Measurements from ENCODE around the gene CDCA3.

CDCA3 gene

DNA sequence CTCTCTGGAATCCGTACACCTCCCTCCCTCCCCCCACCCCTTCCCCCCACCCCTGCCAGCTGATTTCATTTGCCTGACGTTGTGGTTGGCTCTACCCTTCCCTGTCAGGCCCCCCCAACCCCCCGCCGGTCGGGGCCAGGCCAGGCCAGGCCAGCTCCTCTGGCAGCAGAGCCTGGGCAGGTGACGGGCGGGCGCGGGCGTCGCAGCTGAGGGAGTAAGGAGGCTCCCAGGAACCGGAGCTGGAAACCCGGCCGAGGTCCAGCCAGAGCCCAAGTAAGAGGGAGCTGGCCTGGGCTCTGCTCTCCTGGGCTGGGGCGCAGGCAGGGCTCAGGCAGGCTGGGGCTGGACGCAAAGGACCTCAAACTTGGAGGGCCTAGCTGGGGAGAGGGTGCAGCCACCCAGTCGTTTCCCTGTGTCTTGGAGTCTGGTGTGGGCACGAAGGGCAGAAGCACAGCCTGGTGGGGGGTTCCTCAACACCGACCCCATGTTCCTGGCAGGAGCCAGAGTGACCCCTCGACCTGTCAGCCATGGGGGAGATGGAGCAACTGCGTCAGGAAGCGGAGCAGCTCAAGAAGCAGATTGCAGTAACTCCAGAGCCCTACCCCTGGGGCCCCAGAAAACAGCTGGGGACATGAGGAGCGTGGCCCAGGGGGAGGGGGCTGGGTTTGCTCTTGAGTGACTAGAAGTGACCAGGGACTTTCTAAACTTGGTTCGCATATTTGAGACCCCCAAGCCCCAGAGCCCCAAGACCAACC is 10.1 kb downstream of the CDCA3 start, which contains the start of gene GNB3:
Gene GNB3 (plus strand): TSS at position 165 of the 755 bp plus-strand sequence. CDS start 363 bp downstream, at position 528.
- TF ChIP-seq, protein P1, sequence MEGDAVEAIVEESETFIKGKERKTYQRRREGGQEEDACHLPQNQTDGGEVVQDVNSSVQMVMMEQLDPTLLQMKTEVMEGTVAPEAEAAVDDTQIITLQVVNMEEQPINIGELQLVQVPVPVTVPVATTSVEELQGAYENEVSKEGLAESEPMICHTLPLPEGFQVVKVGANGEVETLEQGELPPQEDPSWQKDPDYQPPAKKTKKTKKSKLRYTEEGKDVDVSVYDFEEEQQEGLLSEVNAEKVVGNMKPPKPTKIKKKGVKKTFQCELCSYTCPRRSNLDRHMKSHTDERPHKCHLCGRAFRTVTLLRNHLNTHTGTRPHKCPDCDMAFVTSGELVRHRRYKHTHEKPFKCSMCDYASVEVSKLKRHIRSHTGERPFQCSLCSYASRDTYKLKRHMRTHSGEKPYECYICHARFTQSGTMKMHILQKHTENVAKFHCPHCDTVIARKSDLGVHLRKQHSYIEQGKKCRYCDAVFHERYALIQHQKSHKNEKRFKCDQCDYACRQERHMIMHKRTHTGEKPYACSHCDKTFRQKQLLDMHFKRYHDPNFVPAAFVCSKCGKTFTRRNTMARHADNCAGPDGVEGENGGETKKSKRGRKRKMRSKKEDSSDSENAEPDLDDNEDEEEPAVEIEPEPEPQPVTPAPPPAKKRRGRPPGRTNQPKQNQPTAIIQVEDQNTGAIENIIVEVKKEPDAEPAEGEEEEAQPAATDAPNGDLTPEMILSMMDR (conservative IDR thresholded peaks at IDR 0.05; ENCODE audit: low read depth, low read length): no peak
- no peak within 1 kb of the TSS for H3K4me3 ChIP-seq (ENCODE audit: low read length)
- DNase-seq (ENCODE audit: low read depth): no peak

DNA sequence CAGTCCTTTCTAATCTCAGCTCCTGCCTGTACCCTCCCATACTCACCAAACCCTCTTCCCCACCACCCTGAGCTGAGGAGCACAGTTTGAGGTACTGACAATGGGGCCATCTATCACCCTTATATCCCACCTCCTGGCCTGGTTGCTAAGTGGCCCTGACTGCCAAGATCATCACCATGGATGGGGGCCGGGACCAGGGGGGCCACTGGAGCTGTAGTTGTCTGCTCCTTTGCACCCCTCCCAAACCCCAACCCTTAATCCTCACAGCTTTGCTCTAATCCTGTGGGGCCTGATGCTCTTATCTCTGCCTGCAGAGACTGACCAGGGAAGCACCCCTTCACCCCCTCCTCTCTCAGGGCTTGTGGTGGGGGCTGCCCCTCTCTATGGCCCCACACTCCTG is 10.8 kb downstream of the CDCA3 start:
- H3K4me3 ChIP-seq (ENCODE audit: low read length): no peak overlapping the region
- TF ChIP-seq, protein P1 (conservative IDR thresholded peaks at IDR 0.05; ENCODE audit: low read depth, low read length): no peak
- no peak for DNase-seq (ENCODE audit: low read depth)

DNA sequence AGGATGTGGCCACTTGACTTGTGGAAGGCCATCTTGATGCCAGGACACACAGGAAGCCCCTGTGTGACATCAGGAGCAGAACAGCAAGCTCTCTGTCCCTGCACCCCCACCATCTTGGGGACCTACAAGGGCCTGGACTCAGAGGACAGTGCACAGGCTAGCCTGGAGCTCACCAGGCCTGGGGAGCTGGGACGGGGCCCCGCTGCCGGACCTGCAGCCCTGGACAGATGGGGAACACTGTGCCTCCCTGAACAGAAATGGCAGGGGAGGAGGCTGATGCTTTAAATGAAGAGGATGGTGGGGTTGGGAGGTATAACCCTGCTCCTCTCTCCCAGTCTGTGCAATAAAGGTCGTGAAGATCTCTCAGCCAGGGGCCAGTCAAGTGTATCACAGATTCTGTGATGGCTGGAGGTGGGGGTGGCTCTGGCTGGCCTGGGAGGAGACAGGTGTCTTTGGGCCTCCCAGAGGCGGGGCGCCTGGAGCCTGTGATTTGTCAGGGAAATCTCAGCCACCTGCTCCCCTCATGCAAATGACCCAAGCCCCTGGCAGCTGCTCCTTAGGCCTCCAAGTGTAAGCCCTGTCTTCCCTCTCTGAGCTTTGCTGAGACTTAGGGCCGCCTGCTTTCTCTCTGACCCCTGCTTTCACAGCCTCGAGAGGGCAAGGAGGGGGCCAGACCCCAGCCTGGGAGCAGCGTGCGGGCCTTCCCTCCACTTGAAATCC is 11.4 kb downstream of the CDCA3 start:
- DNase-seq (ENCODE audit: low read depth): no peak

DNA sequence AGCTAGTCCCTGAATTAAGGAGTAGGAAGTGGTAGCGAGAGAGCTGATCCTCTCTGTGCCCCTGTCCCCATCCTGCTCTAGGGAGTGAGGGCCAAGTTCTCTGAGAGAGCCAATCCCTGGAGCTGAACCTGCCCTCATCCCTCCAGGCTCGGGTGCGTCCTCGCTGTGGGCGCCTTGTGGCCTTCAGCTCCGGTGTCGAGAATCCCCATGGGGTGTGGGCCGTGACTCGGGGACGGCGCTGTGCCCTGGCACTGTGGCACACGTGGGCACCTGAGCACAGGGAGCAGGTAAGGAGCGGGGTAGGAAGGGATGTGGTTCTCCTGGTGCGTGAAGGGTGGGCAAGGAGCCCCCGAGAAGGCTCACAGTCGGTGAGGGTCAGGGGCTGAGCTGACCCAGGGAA is 12.2 kb downstream of the CDCA3 start:
- DNase-seq (ENCODE audit: low read depth): no peak
- no peak overlapping the region for H3K4me3 ChIP-seq (ENCODE audit: low read length)
- TF ChIP-seq, protein P1 (conservative IDR thresholded peaks at IDR 0.05; ENCODE audit: low read depth, low read length): no peak

More for the DNA sequence above, 11.4 kb downstream of the CDCA3 start:
- TF ChIP-seq, protein P1 (conservative IDR thresholded peaks at IDR 0.05; ENCODE audit: low read depth, low read length): no peak
- H3K4me3 ChIP-seq (ENCODE audit: low read length): no peak overlapping the region

DNA sequence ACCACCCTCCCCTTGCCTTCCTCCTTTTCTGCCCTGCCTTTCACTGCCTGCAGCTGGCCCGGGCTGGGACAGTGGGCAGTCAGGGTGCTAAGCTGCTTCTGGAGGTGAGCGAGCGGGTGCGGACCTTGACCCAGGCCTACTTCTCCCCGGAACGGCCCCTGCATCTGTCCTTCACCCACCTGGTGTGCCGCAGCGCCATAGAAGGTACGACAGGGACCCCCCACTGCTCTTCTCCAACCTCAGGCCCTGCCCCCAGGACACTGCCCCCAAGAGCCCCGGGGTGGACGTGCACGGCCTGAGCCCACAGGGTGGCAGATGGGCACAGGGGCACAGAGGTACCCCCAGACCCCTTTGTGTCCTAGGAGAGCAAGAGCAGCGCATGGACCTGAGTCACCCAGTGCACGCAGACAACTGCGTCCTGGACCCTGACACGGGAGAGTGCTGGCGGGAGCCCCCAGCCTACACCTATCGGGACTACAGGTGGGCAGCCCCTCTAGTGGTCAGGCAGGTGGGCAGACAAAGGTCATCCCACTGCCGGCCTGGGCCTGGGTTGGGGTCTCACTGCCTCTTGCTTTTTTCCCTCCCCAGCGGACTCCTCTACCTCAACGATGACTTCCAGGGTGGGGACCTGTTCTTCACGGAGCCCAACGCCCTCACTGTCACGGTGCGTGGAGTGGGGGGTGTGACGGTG is 13.6 kb downstream of the CDCA3 start:
- no peak overlapping the region for H3K4me3 ChIP-seq (ENCODE audit: low read length)
- TF ChIP-seq, protein P1 (conservative IDR thresholded peaks at IDR 0.05; ENCODE audit: low read depth, low read length): no peak
- DNase-seq (ENCODE audit: low read depth): no peak

DNA sequence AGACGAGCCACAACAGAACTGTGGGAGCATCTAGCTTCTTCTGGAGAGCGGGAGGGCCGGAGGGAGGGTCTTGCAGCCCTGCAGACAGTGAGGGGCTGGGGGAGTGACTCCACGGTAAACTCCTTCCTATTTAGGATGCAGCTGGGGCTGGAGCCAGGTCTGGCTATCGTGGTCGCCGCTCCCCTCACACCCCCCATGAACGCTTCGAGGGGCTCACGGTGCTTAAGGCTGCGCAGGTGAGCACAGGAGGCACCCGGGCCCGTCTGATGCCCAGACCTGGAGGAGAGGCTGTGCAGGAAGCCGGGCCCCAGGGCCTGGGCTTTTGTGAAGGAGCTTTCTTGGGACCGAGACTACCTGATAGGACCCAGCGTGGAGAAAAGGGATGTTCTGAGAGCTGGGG is 14.2 kb downstream of the CDCA3 start:
- TF ChIP-seq, protein P1 (conservative IDR thresholded peaks at IDR 0.05; ENCODE audit: low read depth, low read length): no peak
- H3K4me3 ChIP-seq (ENCODE audit: low read length): no peak overlapping the region
- no peak for DNase-seq (ENCODE audit: low read depth)
